ENCODE measurements around the gene SFRP5.

The SFRP5 gene

GRCh38 chr10:97788552-97789442 is 17.0 kb upstream of the SFRP5 start:
- Histone ChIP-seq H3K9me3 (ENCODE audit: low read length) (no peaks in the 10 kb centered on the region), H4K20me1 (ENCODE audit: insufficient read depth, low read length) (no peaks in the 10 kb centered on the region), H3F3A (ENCODE audit: insufficient read depth, low read length) (no peaks in the 10 kb centered on the region), H3K79me2 (ENCODE audit: insufficient read depth, low read length) (no peaks in the 10 kb centered on the region), H3K36me3 (ENCODE audit: insufficient read depth, low read length) (no peaks in the 10 kb centered on the region), H3K4me2 (ENCODE audit: low read length) (no peak overlapping the region), H3K9me2 (ENCODE audit: low read depth, low read length) (no peaks in the 10 kb centered on the region), H3K4me1 (ENCODE audit: insufficient read depth, low read length, severe bottlenecking) (no peaks in the 10 kb centered on the region), H3K27ac (ENCODE audit: low read depth, low read length, poor library complexity, severe bottlenecking) (no peak overlapping the region), H3K4me3 (ENCODE audit: low read depth, low read length, poor library complexity, severe bottlenecking) (no peak overlapping the region), H3K9ac (ENCODE audit: low read length) (no peak overlapping the region), H2AFZ (ENCODE audit: low read length) (no peak overlapping the region), H3K27me3 (ENCODE audit: insufficient read depth, low read length) (no peaks in the 10 kb centered on the region)
- no peak for TF ChIP-seq EZH2 (IDR thresholded peaks at IDR 0.05; ENCODE audit: borderline replicate concordance, low read length)
- TF ChIP-seq CTCF (IDR thresholded peaks at IDR 0.05; ENCODE audit: low read length) = no peak

GRCh38 chr10:97785731-97786130 is 13.9 kb upstream of the SFRP5 start:
- Histone ChIP-seq H3K9me2 (ENCODE audit: low read depth, low read length) (no peaks in the 10 kb centered on the region), H3K4me2 (ENCODE audit: low read length) (no peak overlapping the region), H4K20me1 (ENCODE audit: insufficient read depth, low read length) (no peaks in the 10 kb centered on the region), H3K27me3 (ENCODE audit: insufficient read depth, low read length) (no peaks in the 10 kb centered on the region), H3K9me3 (ENCODE audit: low read length) (no peaks in the 10 kb centered on the region), H3K4me1 (ENCODE audit: insufficient read depth, low read length, severe bottlenecking) (no peaks in the 10 kb centered on the region), H2AFZ (ENCODE audit: low read length) (no peak overlapping the region), H3K4me3 (ENCODE audit: low read depth, low read length, poor library complexity, severe bottlenecking) (no peak overlapping the region), H3K9ac (ENCODE audit: low read length) (no peak overlapping the region), H3K36me3 (ENCODE audit: insufficient read depth, low read length) (no peaks in the 10 kb centered on the region), H3F3A (ENCODE audit: insufficient read depth, low read length) (no peaks in the 10 kb centered on the region), H3K27ac (ENCODE audit: low read depth, low read length, poor library complexity, severe bottlenecking) (no peak overlapping the region), H3K79me2 (ENCODE audit: insufficient read depth, low read length) (no peaks in the 10 kb centered on the region)
- no peak for TF ChIP-seq EZH2 (IDR thresholded peaks at IDR 0.05; ENCODE audit: borderline replicate concordance, low read length)
- no peak for TF ChIP-seq CTCF (IDR thresholded peaks at IDR 0.05; ENCODE audit: low read length)

GRCh38 chr10:97785231-97785630 is 13.4 kb upstream of the SFRP5 start:
- Histone ChIP-seq H3K4me2 (ENCODE audit: low read length) (no peak overlapping the region), H3K9me2 (ENCODE audit: low read depth, low read length) (no peaks in the 10 kb centered on the region), H3K36me3 (ENCODE audit: insufficient read depth, low read length) (no peaks in the 10 kb centered on the region), H3K4me3 (ENCODE audit: low read depth, low read length, poor library complexity, severe bottlenecking) (no peak overlapping the region), H3K27ac (ENCODE audit: low read depth, low read length, poor library complexity, severe bottlenecking) (no peak overlapping the region), H3K79me2 (ENCODE audit: insufficient read depth, low read length) (no peaks in the 10 kb centered on the region), H3K9me3 (ENCODE audit: low read length) (no peaks in the 10 kb centered on the region), H3K27me3 (ENCODE audit: insufficient read depth, low read length) (no peaks in the 10 kb centered on the region), H3K9ac (ENCODE audit: low read length) (no peak overlapping the region), H3K4me1 (ENCODE audit: insufficient read depth, low read length, severe bottlenecking) (no peaks in the 10 kb centered on the region), H3F3A (ENCODE audit: insufficient read depth, low read length) (no peaks in the 10 kb centered on the region), H2AFZ (ENCODE audit: low read length) (no peak overlapping the region), H4K20me1 (ENCODE audit: insufficient read depth, low read length) (no peaks in the 10 kb centered on the region)
- TF ChIP-seq CTCF (IDR thresholded peaks at IDR 0.05; ENCODE audit: low read length) (no peak), EZH2 (IDR thresholded peaks at IDR 0.05; ENCODE audit: borderline replicate concordance, low read length) (no peak)
